Stimulated activated memory B cell treated with anti-CD40 and anti-IgM and Interleukin-4, amounts not matched to agents 10 μg/mL and 1 μg/mL and 100 μg/mL, for 72 hours (primary cell): ENCODE data around the gene TBCD.
"Not testable (repeated sequence)": the region's sequence is repeated elsewhere in the genome, so short reads cannot be mapped to it uniquely, and the experiment has no call there.

Source experiments
- ATAC-seq: fragments of 150-1000 bp; cut with Tn5 transposase; 2 replicates; pipeline ENCODE4 v1.10.0; 2021
- H3K27ac Mint-ChIP-seq: one replicate; pipeline ENCODE4 v1.8.0; 2022; ENCODE audit warnings: mild to moderate bottlenecking, mixed read lengths
- H3K27me3 Mint-ChIP-seq: one replicate; pipeline ENCODE4 v1.8.0; 2022; ENCODE audit warnings: mixed read lengths
- H3K36me3 Mint-ChIP-seq: one replicate; pipeline ENCODE4 v1.8.0; 2022; ENCODE audit warnings: mixed read lengths
- H3K4me1 Mint-ChIP-seq: one replicate; pipeline ENCODE4 v1.8.0; 2022; ENCODE audit warnings: mixed read lengths
- H3K4me3 Mint-ChIP-seq: one replicate; pipeline ENCODE4 v1.8.0; 2022; ENCODE audit warnings: mild to moderate bottlenecking, moderate library complexity, mixed read lengths
- H3K9me3 Mint-ChIP-seq: one replicate; pipeline ENCODE4 v1.8.0; 2022; ENCODE audit warnings: mixed read lengths

The TBCD gene

DNA sequence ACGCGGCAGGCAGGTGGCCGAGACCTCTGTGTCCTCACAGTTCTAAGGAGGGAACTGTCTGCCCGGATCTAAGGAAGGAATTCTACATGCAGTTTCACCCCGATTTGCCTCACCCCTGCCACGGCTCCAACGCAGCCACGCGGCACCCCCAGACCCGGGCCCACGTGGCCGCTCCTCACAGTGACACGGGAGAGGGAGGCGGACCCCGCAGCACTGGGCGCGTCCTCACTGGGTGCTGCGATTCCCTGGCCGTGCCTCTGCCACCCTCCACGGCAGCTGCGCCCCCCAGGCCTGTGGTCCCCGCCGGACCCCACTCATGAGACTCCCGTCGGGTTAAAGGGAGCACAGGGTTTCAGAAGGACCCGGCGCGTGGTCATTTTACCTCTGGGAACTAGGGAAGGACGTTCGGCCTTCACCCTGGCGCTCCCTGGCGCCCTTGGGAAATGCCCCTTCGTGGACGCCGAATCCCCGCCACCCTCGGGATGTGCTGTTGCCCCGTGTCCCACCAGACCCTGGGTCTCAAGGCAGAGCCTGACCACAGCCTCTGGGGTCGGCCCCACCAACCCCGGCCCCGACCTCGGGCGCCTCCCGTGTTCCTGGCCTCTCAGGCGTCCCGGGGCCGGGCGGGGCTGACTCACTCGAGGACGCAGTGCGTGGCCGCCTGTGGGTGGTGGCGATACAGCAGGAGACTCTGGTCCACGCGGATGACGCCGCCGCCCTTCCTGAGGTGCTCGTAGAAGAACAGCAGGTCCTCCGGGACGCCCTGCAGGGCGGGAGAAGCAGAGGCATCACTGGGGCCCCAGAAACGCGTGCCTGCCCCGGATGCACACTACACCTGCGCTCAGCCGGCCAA lies 208.8 kb downstream of the TBCD start:
- Mint-ChIP-seq H3K36me3 (peaks cover 17% of the 10 kb centered on the region), H3K4me1 (peaks cover 16% of the 10 kb centered on the region), H3K9me3 (no peaks in the 10 kb centered on the region), H3K27me3 (peaks cover 27% of the 10 kb centered on the region), H3K27ac (no peak overlapping the region), H3K4me3 (no peak overlapping the region)
- no peak for ATAC-seq

DNA sequence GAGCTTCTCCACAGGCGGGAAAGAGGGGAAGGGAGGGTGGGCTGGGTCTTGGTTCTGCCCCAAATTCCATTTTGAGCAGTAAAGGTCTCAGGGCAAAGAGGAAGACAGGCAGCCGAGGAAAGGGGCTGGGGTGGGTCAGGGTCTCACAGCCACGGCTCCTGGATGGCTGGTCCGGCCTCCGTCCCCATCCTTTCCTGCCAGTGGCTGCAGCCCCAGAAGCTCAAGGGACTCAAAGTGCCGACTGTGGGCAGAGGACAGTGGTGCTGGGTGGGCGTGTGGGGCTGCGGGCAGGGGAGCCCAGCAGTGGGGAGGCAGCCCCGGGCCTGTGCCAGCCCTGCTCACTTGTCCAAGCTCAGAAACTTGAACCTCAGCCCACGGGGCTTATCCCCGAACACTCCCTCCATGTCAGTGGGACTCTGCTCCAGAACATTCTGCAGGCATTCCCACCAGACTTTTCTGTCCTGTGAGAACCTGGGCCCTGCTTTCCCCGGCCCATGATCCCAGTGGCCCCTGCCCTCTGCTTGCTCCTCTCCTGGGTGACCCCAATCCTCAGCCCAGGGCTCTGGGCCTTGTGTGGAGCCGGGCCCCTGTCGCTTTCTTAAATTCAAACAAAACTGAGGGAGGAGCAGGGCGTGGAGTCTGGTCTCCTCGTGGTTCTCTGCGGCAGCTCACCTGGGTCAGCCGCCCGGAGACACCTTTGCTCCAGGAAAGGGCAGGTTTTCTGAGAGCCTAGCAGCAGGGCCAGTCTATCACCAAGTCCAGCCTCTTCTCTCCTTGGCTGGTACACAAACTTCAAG lies 209.7 kb downstream of the TBCD start:
- Mint-ChIP-seq H3K27ac (no peak overlapping the region), H3K27me3 (peaks cover 27% of the 10 kb centered on the region), H3K9me3 (no peaks in the 10 kb centered on the region), H3K4me3 (no peak overlapping the region), H3K36me3 (peaks cover 15% of the 10 kb centered on the region), H3K4me1 (peaks cover 19% of the 10 kb centered on the region)
- ATAC-seq = no peak

- H3K4me3 Mint-ChIP-seq = no peak overlapping the region
- no peak for ATAC-seq
- H3K27me3 Mint-ChIP-seq = peaks cover 27% of the 10 kb centered on the region
- H3K9me3 Mint-ChIP-seq = no peaks in the 10 kb centered on the region
- H3K4me1 Mint-ChIP-seq = peaks cover 22% of the 10 kb centered on the region
- peaks cover 15% of the 10 kb centered on the region for H3K36me3 Mint-ChIP-seq
- H3K27ac Mint-ChIP-seq = no peak overlapping the region
These were observed 210.4 kb downstream of the TBCD start for GRCh38 chr17:82962163-82962720.

GRCh38 chr17:82963104-82963950 lies 211.5 kb downstream of the TBCD start:
- peak overlapping the region; percentile 27 for H3K27ac Mint-ChIP-seq
- ATAC-seq = no peak

GRCh38 chr17:82964451-82964850 lies 212.6 kb downstream of the TBCD start:
- not testable (repeated sequence) for H3K9me3 Mint-ChIP-seq, ATAC-seq, H3K27ac Mint-ChIP-seq, H3K4me3 Mint-ChIP-seq, H3K36me3 Mint-ChIP-seq
- peaks cover 27% of the 10 kb centered on the region for H3K27me3 Mint-ChIP-seq
- peaks cover 33% of the 10 kb centered on the region for H3K4me1 Mint-ChIP-seq

More at GRCh38 chr17:82963104-82963950, 211.5 kb downstream of the TBCD start:
- Mint-ChIP-seq H3K4me3 (no peak overlapping the region), H3K4me1 (peaks cover 28% of the 10 kb centered on the region), H3K27me3 (peaks cover 27% of the 10 kb centered on the region), H3K36me3 (peaks cover 15% of the 10 kb centered on the region), H3K9me3 (no peaks in the 10 kb centered on the region)

DNA sequence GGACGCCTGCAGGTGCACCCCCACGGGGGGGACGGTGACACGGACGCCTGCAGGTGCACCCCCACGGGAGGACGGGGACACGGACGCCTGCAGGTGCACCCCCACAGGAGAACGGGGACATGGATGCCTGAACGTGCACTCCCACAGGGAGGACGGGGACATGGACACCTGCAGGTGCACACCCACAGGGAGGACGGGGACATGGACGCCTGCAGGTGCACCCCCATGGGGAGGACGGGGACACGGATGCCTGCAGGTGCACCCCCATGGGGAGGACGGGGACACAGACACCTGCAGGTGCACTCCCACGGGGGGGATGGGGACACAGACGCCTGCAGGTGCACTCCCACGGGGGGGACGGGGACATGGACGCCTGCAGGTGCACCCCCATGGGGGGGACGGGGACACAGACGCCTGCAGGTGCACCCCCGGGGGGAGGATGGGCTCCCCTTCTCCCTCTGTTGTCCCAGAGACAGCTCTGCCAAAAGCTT lies 213.0 kb downstream of the TBCD start:
- peaks cover 27% of the 10 kb centered on the region for H3K27me3 Mint-ChIP-seq
- no peak for ATAC-seq
- H3K27ac Mint-ChIP-seq = no peak overlapping the region
- H3K4me1 Mint-ChIP-seq = peaks cover 33% of the 10 kb centered on the region
- H3K4me3 Mint-ChIP-seq = no peak overlapping the region
- no peaks in the 10 kb centered on the region for H3K9me3 Mint-ChIP-seq
- peaks cover 6% of the 10 kb centered on the region for H3K36me3 Mint-ChIP-seq

DNA sequence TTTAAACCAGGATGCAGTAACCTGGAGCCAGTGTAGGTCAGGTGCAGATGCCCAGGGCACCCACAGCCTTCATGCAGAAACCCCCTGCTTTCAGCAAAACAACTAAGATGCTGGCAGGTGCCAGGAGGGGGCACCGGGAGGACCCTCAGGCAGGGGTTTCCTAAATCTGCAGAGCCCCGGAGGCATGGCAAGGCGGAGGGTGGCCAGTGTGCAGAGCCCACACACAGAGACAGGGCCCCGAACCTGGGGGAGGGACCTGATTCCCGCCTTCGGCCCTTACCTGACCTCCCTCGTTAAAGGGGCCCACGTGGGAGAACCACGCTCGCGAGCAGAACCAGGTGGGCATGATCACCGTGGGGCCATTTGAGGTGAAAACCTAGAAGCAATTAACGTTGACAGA lies 213.5 kb downstream of the TBCD start:
- H3K36me3 Mint-ChIP-seq = peaks cover 6% of the 10 kb centered on the region
- peaks cover 33% of the 10 kb centered on the region for H3K4me1 Mint-ChIP-seq
- no peak overlapping the region for H3K4me3 Mint-ChIP-seq
- ATAC-seq = no peak
- H3K9me3 Mint-ChIP-seq = no peaks in the 10 kb centered on the region
- no peak overlapping the region for H3K27ac Mint-ChIP-seq
- H3K27me3 Mint-ChIP-seq = peaks cover 29% of the 10 kb centered on the region

DNA sequence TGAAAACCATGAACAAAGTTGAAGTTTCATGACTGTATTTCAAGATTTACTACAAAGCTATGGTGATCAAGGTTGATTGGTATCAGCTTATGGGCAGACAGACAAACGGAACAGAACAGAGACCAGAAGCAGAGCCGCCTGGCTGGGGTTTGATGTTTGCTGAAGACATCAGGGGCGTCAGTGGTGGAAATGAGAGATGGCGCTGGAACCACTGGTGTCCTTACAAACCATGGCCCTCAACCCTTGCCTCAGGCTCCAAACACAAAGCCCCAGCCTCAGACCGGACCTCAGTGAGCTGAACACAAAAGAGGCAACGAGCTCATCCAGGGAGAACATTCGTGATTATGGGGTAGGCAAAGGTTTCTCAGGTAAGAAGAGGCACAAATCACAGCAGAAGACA lies 214.6 kb downstream of the TBCD start:
- peaks cover 6% of the 10 kb centered on the region for H3K36me3 Mint-ChIP-seq
- H3K27me3 Mint-ChIP-seq = peaks cover 37% of the 10 kb centered on the region
- H3K4me3 Mint-ChIP-seq = no peak overlapping the region
- no peaks in the 10 kb centered on the region for H3K9me3 Mint-ChIP-seq
- no peak for ATAC-seq
- H3K27ac Mint-ChIP-seq = no peak overlapping the region
- peaks cover 40% of the 10 kb centered on the region for H3K4me1 Mint-ChIP-seq

- Mint-ChIP-seq H3K4me3 (no peak overlapping the region), H3K36me3 (peaks cover 6% of the 10 kb centered on the region), H3K4me1 (peaks cover 40% of the 10 kb centered on the region), H3K27ac (peak overlapping the region; percentile 68), H3K9me3 (no peaks in the 10 kb centered on the region), H3K27me3 (peaks cover 33% of the 10 kb centered on the region)
- ATAC-seq = no peak
These were observed 215.6 kb downstream of the TBCD start for GRCh38 chr17:82967268-82968032.

GRCh38 chr17:82968033-82968841 lies 216.4 kb downstream of the TBCD start:
- H3K27ac Mint-ChIP-seq = peak overlapping the region; percentile 68
- H3K27me3 Mint-ChIP-seq = peaks cover 25% of the 10 kb centered on the region
- ATAC-seq = peak; percentile 24
- H3K4me3 Mint-ChIP-seq = peak overlapping the region; percentile 52
- H3K9me3 Mint-ChIP-seq, H3K36me3 Mint-ChIP-seq: not testable (repeated sequence)
- peaks cover 42% of the 10 kb centered on the region for H3K4me1 Mint-ChIP-seq

DNA sequence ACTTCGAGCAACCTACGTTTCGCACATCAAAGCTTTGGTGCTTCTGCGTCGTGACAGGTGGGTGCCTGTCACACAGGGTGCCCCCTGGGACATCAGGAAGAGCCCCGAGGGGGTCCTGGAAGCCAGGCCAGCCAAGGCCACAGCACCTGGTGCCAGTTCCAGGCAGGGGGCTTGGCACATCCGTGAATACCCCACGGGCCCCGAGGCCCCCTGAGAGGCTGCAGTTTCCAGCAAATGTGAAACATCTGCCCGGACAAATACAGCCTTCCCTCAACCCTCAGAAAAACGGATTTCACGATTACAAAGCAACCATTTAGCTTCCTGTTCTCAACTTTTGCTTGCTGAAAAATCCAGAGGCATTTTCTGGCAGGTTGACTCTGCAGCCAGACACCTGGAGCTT lies 218.2 kb downstream of the TBCD start:
- Mint-ChIP-seq H3K4me3 (no peak overlapping the region), H3K4me1 (peaks cover 32% of the 10 kb centered on the region), H3K27ac (no peak overlapping the region), H3K9me3 (no peaks in the 10 kb centered on the region), H3K36me3 (peaks cover 6% of the 10 kb centered on the region), H3K27me3 (peaks cover 9% of the 10 kb centered on the region)
- ATAC-seq = no peak

DNA sequence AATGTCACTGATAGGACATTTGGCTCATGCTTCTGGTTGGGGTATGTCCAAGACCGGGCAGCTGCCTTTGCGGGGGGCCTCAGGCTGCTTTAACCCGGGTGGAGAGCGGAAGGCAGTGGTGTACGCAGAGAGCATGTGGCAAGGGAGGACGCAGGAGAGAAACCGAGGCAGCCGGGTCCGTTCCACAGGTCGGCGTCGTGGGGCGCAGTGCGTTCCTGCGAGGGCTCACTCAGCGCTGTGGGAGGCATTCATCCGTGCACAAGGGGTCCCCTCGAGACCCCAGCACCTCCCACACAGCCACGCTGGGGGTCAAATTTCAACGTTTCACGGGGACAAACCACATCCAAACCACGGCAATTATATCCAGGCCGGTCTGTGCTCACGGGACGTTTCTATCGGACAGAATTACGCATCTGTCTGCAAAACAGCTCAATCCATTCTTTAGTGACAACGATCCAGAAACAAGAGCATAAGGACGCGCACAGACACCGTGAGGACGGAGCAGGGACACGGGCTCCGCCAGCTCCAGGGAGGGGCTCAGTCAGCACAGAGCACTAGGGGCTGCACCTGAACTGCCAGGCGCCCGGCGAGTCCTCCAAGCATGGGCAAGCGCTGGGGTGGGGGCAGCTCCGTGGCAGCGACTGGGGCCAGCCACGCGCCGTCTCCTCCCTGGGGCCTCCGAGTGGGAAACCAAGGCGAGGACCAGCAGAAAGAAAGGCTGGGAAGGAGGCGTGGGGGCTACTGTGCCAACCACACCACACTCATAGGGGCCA lies 219.1 kb downstream of the TBCD start:
- ATAC-seq = no peak
- H3K4me3 Mint-ChIP-seq = no peak overlapping the region
- no peaks in the 10 kb centered on the region for H3K9me3 Mint-ChIP-seq
- no peak overlapping the region for H3K27ac Mint-ChIP-seq
- peaks cover 6% of the 10 kb centered on the region for H3K36me3 Mint-ChIP-seq
- H3K27me3 Mint-ChIP-seq = peaks cover 9% of the 10 kb centered on the region
- peaks cover 32% of the 10 kb centered on the region for H3K4me1 Mint-ChIP-seq

DNA sequence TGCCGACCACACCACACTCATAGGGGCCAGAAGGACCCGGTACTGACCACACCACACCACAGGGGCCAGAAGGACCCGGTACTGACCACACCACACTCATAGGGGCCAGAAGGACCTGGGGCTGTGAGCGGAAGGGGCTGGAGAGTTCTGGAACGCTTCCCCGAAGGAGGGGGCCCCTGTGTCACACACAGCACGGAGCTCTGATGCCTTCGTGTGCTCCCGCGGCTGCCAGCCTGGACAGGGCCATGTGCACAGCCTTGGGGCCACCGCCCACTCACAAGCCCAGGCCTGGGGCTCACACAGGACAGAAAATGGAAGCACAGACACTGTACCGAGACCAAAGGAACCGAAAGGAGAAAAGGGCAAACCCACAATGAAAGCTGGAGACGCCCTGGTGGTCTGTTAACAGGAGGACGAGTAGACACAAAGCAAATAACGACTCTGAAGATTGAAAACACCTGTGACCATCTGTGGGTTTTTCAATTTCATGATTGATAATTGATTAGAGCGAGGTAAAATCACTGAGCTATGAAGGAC lies 221.0 kb downstream of the TBCD start:
- ATAC-seq = peak; percentile 28

More for the DNA sequence above, 221.0 kb downstream of the TBCD start:
- Mint-ChIP-seq H3K27me3 (peaks cover 9% of the 10 kb centered on the region), H3K36me3 (no peaks in the 10 kb centered on the region), H3K4me1 (peaks cover 24% of the 10 kb centered on the region), H3K9me3 (no peaks in the 10 kb centered on the region), H3K27ac (peak overlapping the region; percentile 63), H3K4me3 (no peak overlapping the region)
